HepG2 (cell line): Measurements from ENCODE around the gene THBS2.
"Not testable (repeated sequence)": the region's sequence is repeated elsewhere in the genome, so short reads cannot be mapped to it uniquely, and the experiment has no call there.

ENCODE experiments used
- CC2D1A ChIP-seq: sonication (generic); formaldehyde crosslinking; IDR thresholded peaks from 2 replicates; pipeline ENCODE4 v1.8.1; 2023; ENCODE audit warnings: mild to moderate bottlenecking, missing genetic modification reagents
- KLF13 ChIP-seq: sonication (generic); formaldehyde crosslinking; IDR thresholded peaks from 2 replicates; pipeline ENCODE4 v1.4.0; 2020; ENCODE audit warnings: mild to moderate bottlenecking, missing genetic modification reagents
- POLR2AphosphoS5 ChIP-seq: IDR thresholded peaks from 2 replicates; pipeline ENCODE4 v1.6.1; 2012; ENCODE audit warnings: low read depth, low read length
- TBL1XR1 ChIP-seq: fragments of 150-350 bp; IDR thresholded peaks from 2 replicates; pipeline ENCODE4 v1.6.1; 2014; ENCODE audit warnings: borderline replicate concordance, low read length; ENCODE audit not compliant: partially characterized antibody
- ZNF451 ChIP-seq: sonication (generic); formaldehyde crosslinking; IDR thresholded peaks from 2 replicates; pipeline ENCODE4 v1.5.0; 2020; ENCODE audit warnings: mild to moderate bottlenecking, missing genetic modification reagents

DNA sequence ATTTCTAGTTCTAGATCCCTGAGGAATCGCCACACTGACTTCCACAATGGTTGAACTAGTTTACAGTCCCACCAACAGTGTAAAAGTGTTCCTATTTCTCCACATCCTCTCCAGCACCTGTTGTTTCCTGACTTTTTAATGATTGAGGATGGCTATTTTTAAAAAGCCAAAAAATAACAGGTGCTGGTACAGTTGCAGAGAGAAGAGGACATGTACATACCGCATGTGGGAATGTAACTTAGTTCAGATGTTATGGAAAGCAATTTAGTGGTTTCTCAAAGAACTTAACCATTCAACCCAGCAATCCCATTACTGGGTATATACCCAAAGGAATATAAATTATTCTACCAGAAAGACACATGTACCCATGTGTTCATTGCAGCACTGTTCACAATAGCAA is 57.4 kb downstream of the THBS2 start:
- not testable (repeated sequence) for TF ChIP-seq POLR2AphosphoS5; CC2D1A; KLF13 (CRISPR knock-in tag); TBL1XR1; ZNF451
